SK-N-SH (cell line): ENCODE data around the gene AGBL1. TPM values are rescaled to one million over a fixed set of nuclear protein-coding genes. Genes with fewer than 3 reads are reported as not detected.
"Not testable (repeated sequence)": the region's sequence is repeated elsewhere in the genome, so short reads cannot be mapped to it uniquely, and the experiment has no call there.

Source experiments
- CTCF ChIA-PET: fragments of 300-600, 350-600 bp; formaldehyde crosslinking; extraction: SDS; loops from one replicate; lab custom pipeline; 2021; lab: Yijun Ruan, JAX
- POLR2A ChIA-PET: fragments of 350-600 bp; sonication (Branson Sonifier 250); formaldehyde crosslinking; extraction: SDS; loops from one replicate; lab custom pipeline; 2020; ENCODE audit warnings: antibody characterized with exemption, inconsistent platforms; lab: Yijun Ruan, JAX
- DNase-seq: peaks from one replicate; pipeline ENCODE4 v3.0.0; 2012
- H2AFZ ChIP-seq: fragments of 200-600 bp; sonication (generic); 2 replicates; pipeline ENCODE4 v1.8.1; 2016; ENCODE audit warnings: antibody characterized with exemption, mild to moderate bottlenecking, low read depth
- H3F3A ChIP-seq: fragments of 200-600 bp; sonication (generic); replicated peaks from 2 replicates; pipeline ENCODE3; 2016; ENCODE audit warnings: antibody characterized with exemption, mild to moderate bottlenecking; ENCODE audit not compliant: insufficient read depth
- H3K27ac ChIP-seq, 2 experiments: fragments of 200-500 bp in 1 of 2; fragments of 200-600 bp in 1 of 2; sonication (Bioruptor generic) in 1 of 2; sonication (generic), shearing (Covaris generic) in 1 of 2; 2 replicates each; pipeline versions ENCODE4 v1.5.1 to v1.6.1; 2014 to 2016; ENCODE audit warnings: low read depth in 2 of 2, inconsistent platforms in 1 of 2, low read length in 1 of 2, mild to moderate bottlenecking in 1 of 2, mixed read lengths in 1 of 2
- H3K27me3 ChIP-seq: fragments of 200-600 bp; sonication (generic), shearing (Covaris generic); 2 replicates; pipeline ENCODE4 v1.6.1; 2016; ENCODE audit warnings: mixed run types; ENCODE audit not compliant: insufficient read depth
- H3K36me3 ChIP-seq, 2 experiments: fragments of 200-500 bp in 1 of 2; fragments of 200-600 bp in 1 of 2; sonication (Bioruptor generic) in 1 of 2; sonication (generic) in 1 of 2; replicated peaks in 1 of 2; 2 replicates each; pipeline versions ENCODE3 to v1.5.1; 2014 to 2016; ENCODE audit warnings: low read length in 1 of 2, mild to moderate bottlenecking in 1 of 2; ENCODE audit not compliant: insufficient read depth in 2 of 2, control insufficient read depth in 1 of 2
- H3K4me1 ChIP-seq, 2 experiments: fragments of 200-500 bp in 1 of 2; fragments of 200-600 bp in 1 of 2; sonication (Bioruptor generic) in 1 of 2; sonication (generic), shearing (Covaris generic) in 1 of 2; 2 replicates each; pipeline versions ENCODE4 v1.5.1 to v1.6.1; 2014 to 2016; ENCODE audit warnings: low read depth in 1 of 2, low read length in 1 of 2, mixed run types in 1 of 2; ENCODE audit not compliant: insufficient read depth in 2 of 2, control insufficient read depth in 1 of 2
- H3K4me2 ChIP-seq: fragments of 200-600 bp; sonication (generic), shearing (Covaris generic); 2 replicates; pipeline ENCODE4 v1.6.1; 2017; ENCODE audit warnings: mixed run types
- H3K4me3 ChIP-seq, 2 experiments: fragments of 200-500 bp in 1 of 2; fragments of 200-600 bp in 1 of 2; sonication (Bioruptor generic) in 1 of 2; sonication (generic), shearing (Covaris generic) in 1 of 2; 2 replicates each; pipeline versions ENCODE4 v1.5.1 to v1.8.1; 2014 to 2016; ENCODE audit warnings: low read depth in 2 of 2, inconsistent platforms in 1 of 2, low read length in 1 of 2, mild to moderate bottlenecking in 1 of 2, mixed read lengths in 1 of 2, moderate library complexity in 1 of 2
- H3K79me2 ChIP-seq: fragments of 200-600 bp; sonication (generic); 2 replicates; pipeline ENCODE4 v1.8.1; 2017; ENCODE audit warnings: mild to moderate bottlenecking; ENCODE audit not compliant: insufficient read depth
- H3K9ac ChIP-seq: fragments of 200-600 bp; sonication (generic); 2 replicates; pipeline ENCODE4 v1.6.1; 2017; ENCODE audit warnings: mixed run types
- H3K9me2 ChIP-seq: fragments of 200-600 bp; sonication (generic); 2 replicates; pipeline ENCODE4 v1.6.1; 2017; ENCODE audit warnings: mixed run types
- H3K9me3 ChIP-seq: fragments of 200-600 bp; sonication (generic); 2 replicates; pipeline ENCODE4 v1.6.1; 2017; ENCODE audit warnings: mixed run types, mild to moderate bottlenecking, moderate library complexity
- H4K20me1 ChIP-seq: fragments of 200-600 bp; sonication (generic); 2 replicates; pipeline ENCODE4 v1.6.1; 2017; ENCODE audit warnings: mild to moderate bottlenecking, mixed run types; ENCODE audit not compliant: insufficient read depth
- CTCF ChIP-seq: fragments of 200-600 bp; sonication (generic); IDR thresholded peaks from 2 replicates; pipeline ENCODE4 v1.6.1; 2017; ENCODE audit warnings: antibody characterized with exemption, mild to moderate bottlenecking, moderate library complexity
- ELF1 ChIP-seq: IDR thresholded peaks from 2 replicates; pipeline ENCODE4 v1.4.0; 2012
- EP300 ChIP-seq, 2 experiments: IDR thresholded peaks; 2 replicates each; pipeline versions ENCODE4 v1.4.0 to v1.6.1; 2012; ENCODE audit warnings: borderline replicate concordance in 1 of 2, low read depth in 1 of 2, low read length in 1 of 2
- JUND ChIP-seq: IDR thresholded peaks from 2 replicates; pipeline ENCODE4 v1.4.0; 2012
- NFIC ChIP-seq: IDR thresholded peaks from 2 replicates; pipeline ENCODE4 v1.4.0; 2012; ENCODE audit warnings: borderline replicate concordance
- POLR2AphosphoS5 ChIP-seq: IDR thresholded peaks from 2 replicates; pipeline ENCODE4 v1.6.1; 2012; ENCODE audit warnings: low read depth, low read length
- ZBTB33 ChIP-seq: IDR thresholded peaks from 2 replicates; pipeline ENCODE4 v1.4.0; 2012; ENCODE audit warnings: low read depth, borderline replicate concordance
- WGBS: methylation state at CpG from one replicate; pipeline ENCODE4 v1.1.6; 2017; ENCODE audit warnings: low lambda C conversion rate; 5-methylcytosine and 5-hydroxymethylcytosine counted together
- polyA plus RNA-seq, 3 experiments: library from polyadenylated mRNA; depleted of rRNA; stranded (reverse); fragments of >200 nt; gene quantifications; 2 replicates each; pipeline ENCODE4 v1.2.3, GENCODE V29; 2012
- TF ChIP-seq, protein P1 (sequence below): IDR thresholded peaks from 2 replicates; pipeline ENCODE4 v1.4.0; 2012; ENCODE audit warnings: low read depth, borderline replicate concordance
- TF ChIP-seq, protein P2 (sequence below): IDR thresholded peaks from 2 replicates; pipeline ENCODE4 v1.6.1; 2012; ENCODE audit warnings: mild to moderate bottlenecking, low read depth, low read length, moderate library complexity

AGBL1 gene
- polyA plus RNA-seq, 1 of the 3 experiments (the other 2 are of a cell fraction) = not detected

- TF ChIP-seq, protein P1, sequence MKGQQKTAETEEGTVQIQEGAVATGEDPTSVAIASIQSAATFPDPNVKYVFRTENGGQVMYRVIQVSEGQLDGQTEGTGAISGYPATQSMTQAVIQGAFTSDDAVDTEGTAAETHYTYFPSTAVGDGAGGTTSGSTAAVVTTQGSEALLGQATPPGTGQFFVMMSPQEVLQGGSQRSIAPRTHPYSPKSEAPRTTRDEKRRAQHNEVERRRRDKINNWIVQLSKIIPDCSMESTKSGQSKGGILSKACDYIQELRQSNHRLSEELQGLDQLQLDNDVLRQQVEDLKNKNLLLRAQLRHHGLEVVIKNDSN = no peak
These were observed 42.0 kb downstream of the AGBL1 start (continued) for GRCh38 chr15:86121568-86122225.

- H3K9ac ChIP-seq, DNase-seq, H3K36me3 ChIP-seq, H3K27me3 ChIP-seq, H3K27ac ChIP-seq, H3K9me2 ChIP-seq, POLR2A ChIA-PET, H3K79me2 ChIP-seq, H3K4me1 ChIP-seq, H3K4me3 ChIP-seq, H3K4me2 ChIP-seq, H3F3A ChIP-seq, H4K20me1 ChIP-seq, H2AFZ ChIP-seq, CTCF ChIA-PET, H3K9me3 ChIP-seq: not testable (repeated sequence)
- 56% methylated on average over 3 of the region's 3 CpGs for WGBS
These were observed 43.2 kb downstream of the AGBL1 start for GRCh38 chr15:86122691-86123391.

DNA sequence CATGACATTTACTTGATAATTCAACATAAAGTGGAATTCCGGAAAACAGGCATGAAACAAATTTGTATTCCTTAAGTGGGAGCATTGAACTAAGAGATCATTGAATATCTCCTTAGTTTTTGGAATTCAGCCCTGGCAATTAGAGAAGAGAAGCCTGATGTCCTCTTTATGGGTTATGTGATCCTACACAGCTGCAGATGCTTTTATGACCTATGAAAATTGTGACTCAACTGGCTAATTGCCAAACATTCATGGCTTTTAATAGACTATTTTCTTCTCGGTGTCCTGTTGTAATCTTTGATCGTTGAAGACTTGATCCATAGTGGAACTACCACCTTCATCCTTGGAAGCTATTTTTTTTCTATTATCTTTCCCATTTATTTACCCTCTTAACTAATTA lies 46.1 kb downstream of the AGBL1 start:
- CTCF ChIA-PET = no interaction called here

More for the DNA sequence above, 46.1 kb downstream of the AGBL1 start:
- H2AFZ ChIP-seq = no peak overlapping the region
- no peaks in the 10 kb centered on the region for H3K27me3 ChIP-seq
- no peak overlapping the region for H3K27ac ChIP-seq
- no peaks in the 10 kb centered on the region for H4K20me1 ChIP-seq
- H3K4me1 ChIP-seq = no peaks in the 10 kb centered on the region
- no peak for DNase-seq
- TF ChIP-seq POLR2AphosphoS5 = no peak
- TF ChIP-seq, protein P2, sequence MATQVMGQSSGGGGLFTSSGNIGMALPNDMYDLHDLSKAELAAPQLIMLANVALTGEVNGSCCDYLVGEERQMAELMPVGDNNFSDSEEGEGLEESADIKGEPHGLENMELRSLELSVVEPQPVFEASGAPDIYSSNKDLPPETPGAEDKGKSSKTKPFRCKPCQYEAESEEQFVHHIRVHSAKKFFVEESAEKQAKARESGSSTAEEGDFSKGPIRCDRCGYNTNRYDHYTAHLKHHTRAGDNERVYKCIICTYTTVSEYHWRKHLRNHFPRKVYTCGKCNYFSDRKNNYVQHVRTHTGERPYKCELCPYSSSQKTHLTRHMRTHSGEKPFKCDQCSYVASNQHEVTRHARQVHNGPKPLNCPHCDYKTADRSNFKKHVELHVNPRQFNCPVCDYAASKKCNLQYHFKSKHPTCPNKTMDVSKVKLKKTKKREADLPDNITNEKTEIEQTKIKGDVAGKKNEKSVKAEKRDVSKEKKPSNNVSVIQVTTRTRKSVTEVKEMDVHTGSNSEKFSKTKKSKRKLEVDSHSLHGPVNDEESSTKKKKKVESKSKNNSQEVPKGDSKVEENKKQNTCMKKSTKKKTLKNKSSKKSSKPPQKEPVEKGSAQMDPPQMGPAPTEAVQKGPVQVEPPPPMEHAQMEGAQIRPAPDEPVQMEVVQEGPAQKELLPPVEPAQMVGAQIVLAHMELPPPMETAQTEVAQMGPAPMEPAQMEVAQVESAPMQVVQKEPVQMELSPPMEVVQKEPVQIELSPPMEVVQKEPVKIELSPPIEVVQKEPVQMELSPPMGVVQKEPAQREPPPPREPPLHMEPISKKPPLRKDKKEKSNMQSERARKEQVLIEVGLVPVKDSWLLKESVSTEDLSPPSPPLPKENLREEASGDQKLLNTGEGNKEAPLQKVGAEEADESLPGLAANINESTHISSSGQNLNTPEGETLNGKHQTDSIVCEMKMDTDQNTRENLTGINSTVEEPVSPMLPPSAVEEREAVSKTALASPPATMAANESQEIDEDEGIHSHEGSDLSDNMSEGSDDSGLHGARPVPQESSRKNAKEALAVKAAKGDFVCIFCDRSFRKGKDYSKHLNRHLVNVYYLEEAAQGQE = no peak
- no peak for TF ChIP-seq EP300 (IDR thresholded peaks at IDR 0.05; ENCODE audit: borderline replicate concordance in 1 of 2, low read depth in 1 of 2, low read length in 1 of 2)
- no peak for TF ChIP-seq JUND
- TF ChIP-seq ELF1 = no peak
- TF ChIP-seq ZBTB33 = no peak
- TF ChIP-seq CTCF = no peak
- TF ChIP-seq NFIC = no peak
- H3F3A ChIP-seq = no peaks in the 10 kb centered on the region
- POLR2A ChIA-PET = no interaction called here
- H3K9me3 ChIP-seq = no peaks in the 10 kb centered on the region
- no peak overlapping the region for H3K9ac ChIP-seq
- H3K4me3 ChIP-seq = no peak overlapping the region
- WGBS = 42% methylated on average over 3 of the region's 3 CpGs
- H3K4me2 ChIP-seq = no peak overlapping the region
- no peaks in the 10 kb centered on the region for H3K79me2 ChIP-seq
- no peaks in the 10 kb centered on the region for H3K36me3 ChIP-seq
- no peaks in the 10 kb centered on the region for H3K9me2 ChIP-seq
